Subcutaneous adipose tissue (tissue), 4 donors: ENCODE measurements around the gene DPPA5. TPM values are rescaled to one million over a fixed set of nuclear protein-coding genes. Genes with fewer than 3 reads are reported as not detected.

Experiments used
- CTCF ChIP-seq: fragments of 450-650 bp; IDR thresholded peaks from one replicate; pipeline ENCODE4 v1.5.1; 2016; ENCODE audit warnings: low read depth, mild to moderate bottlenecking, control low read depth, antibody characterized with exemption, moderate library complexity
- total RNA-seq, 4 donors: library from RNA; depleted of rRNA; stranded (reverse); fragments of >200 nt; gene quantifications; one replicate each; pipeline ENCODE4 v1.1.0, GENCODE V29; 2016

The DPPA5 gene
- total RNA-seq, 4 donors from 2014 or later: not detected

- TF ChIP-seq CTCF: no peak
Observed at GRCh38 chr6:73363537-73363875, 9.4 kb upstream of the DPPA5 start.

DNA sequence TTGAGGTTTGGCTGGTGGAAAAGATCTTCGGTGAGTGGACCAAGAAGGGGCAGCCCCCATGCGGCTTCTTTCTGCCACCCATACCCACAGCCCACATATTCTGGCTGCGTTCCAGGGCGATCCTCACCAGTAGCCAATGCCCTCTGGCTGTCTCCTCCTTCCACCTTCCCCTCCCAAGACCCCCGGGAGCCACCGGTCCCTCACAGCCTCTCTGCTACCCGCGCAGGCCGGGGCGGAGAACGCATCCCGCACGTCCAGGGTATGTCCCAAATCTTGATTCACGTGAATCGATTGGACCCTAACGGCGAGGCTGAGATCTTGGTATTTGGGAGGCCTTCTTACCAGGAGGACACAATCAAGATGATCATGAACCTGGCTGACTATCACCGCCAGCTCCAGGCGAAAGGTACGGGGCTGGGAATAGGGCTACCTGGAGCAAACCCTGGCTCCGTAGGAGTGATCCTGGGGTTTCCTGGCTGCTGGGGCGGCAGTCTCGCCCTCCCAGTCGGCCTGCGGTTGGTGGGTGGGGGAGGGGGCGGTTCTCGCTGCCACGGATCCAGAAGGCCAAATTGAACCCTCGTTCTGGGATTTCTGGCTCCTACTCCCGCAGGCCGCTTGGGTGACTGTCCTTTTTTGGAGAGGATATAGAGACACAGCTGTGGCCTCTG is 8.9 kb upstream of the DPPA5 start:
- no peak for TF ChIP-seq CTCF

GRCh38 chr6:73362358-73362757 is 8.3 kb upstream of the DPPA5 start, which contains the start of gene KHDC3L:
Gene KHDC3L (plus strand): TSS chr6:73362658. CDS start chr6:73362730, 72 bp downstream.
- TF ChIP-seq CTCF: no peak

DNA sequence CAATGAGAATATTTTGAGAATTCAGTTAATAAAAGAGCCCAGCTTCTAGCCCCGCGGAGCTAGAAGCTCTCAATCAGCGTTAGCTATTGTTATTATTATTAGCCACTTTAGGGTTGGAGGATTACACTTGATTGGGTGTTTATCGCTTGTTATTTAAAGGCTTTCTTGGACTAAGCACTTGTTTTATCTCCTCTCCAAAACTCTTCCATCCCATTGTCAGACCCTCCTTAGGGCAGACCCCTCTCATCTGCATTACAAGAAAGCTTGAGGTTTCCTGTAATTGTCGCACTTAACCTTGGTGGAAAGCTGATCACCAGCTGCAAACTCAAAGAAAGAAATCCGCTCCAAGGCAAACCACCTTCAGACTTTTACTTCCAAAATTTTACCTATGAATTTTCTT is 4.8 kb downstream of the DPPA5 start:
- TF ChIP-seq CTCF: no peak

- no peak for TF ChIP-seq CTCF
Observed at GRCh38 chr6:73348550-73349204, 5.4 kb downstream of the DPPA5 start.

DNA sequence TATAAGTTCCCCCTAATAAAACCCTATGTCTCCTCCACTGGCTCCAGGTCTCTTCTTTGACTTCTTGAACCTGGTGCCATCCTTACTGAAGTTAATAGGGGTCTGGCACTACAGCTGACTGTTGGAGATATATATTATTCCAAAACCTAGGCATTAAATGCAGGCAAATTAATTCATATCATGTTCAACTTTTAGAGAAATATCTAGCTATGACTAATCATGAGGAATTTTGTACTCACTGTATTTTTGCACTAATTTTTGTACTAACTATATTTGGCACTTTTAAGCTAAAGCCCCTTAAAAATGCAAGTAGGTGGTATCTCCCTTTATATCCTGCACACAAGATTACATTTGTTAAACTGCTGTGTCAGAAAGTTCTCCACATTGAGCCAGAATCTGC is 10.9 kb downstream of the DPPA5 start:
- no peak for TF ChIP-seq CTCF

GRCh38 chr6:73342174-73342573 is 11.9 kb downstream of the DPPA5 start:
- TF ChIP-seq CTCF: no peak
